HepG2 (cell line): ENCODE measurements around the gene ZDHHC9. TPM values are rescaled to one million over a fixed set of nuclear protein-coding genes. Genes with fewer than 3 reads are reported as not detected.

Source experiments
- ATAC-seq: fragments of 200-7000 bp; cut with Tn5 transposase; 3 replicates; pipeline ENCODE4 v1.9.1; 2020; ENCODE audit warnings: mild to moderate bottlenecking, moderate library complexity
- BruUV-seq: library from RNA; stranded (reverse); fragments of 400-500 nt; replicated peaks from 2 replicates; lab custom pipeline; 2021; lab: Mats Ljungman, UMichigan
- CTCF ChIA-PET: fragments of 300-600 bp; formaldehyde crosslinking; extraction: SDS; loops from one replicate; lab custom pipeline; 2021; ENCODE audit warnings: low total read pairs, inconsistent platforms, low intra/inter-chr PET ratio; lab: Yijun Ruan, JAX
- POLR2A ChIA-PET: fragments of 350-600 bp; sonication (Branson Sonifier 250); formaldehyde crosslinking; loops from one replicate; lab custom pipeline; 2020; ENCODE audit warnings: antibody characterized with exemption, inconsistent platforms; lab: Yijun Ruan, JAX
- DNase-seq: peaks from one replicate; pipeline ENCODE4 v3.0.0-alpha.2; 2015; ENCODE audit warnings: low spot score
- FAIRE-seq: peaks from 3 replicates; lab custom pipeline; 2011; peaks lifted over from hg19 to GRCh38; lab: Jason Lieb, UNC
- H2AFZ ChIP-seq: one replicate; pipeline ENCODE4 v1.6.1; 2011; ENCODE audit warnings: low read length, inconsistent platforms
- H3K27ac ChIP-seq: fragments of 300-600 bp; 3 replicates; pipeline ENCODE4 v1.8.0; 2011; ENCODE audit warnings: mixed run types, mild to moderate bottlenecking, mixed read lengths, low read length, inconsistent platforms; ENCODE audit not compliant: insufficient read depth; ENCODE audit errors: extremely low read length
- H3K27me3 ChIP-seq, 2 experiments: fragments of 200-600 bp in 1 of 2; 2 replicates in 1 of 2; 3 replicates in 1 of 2; pipeline versions ENCODE4 v1.6.0 to v1.8.0; 2011; ENCODE audit warnings: low read length in 2 of 2, mild to moderate bottlenecking in 2 of 2, moderate library complexity in 2 of 2, inconsistent platforms in 1 of 2; ENCODE audit not compliant: insufficient read depth in 2 of 2, control insufficient read depth in 1 of 2
- H3K36me3 ChIP-seq, 2 experiments: fragments of 200-600 bp in 1 of 2; replicated peaks in 1 of 2; 2 replicates in 1 of 2; 3 replicates in 1 of 2; pipeline versions ENCODE4 v1.5.1 to v1.8.0; 2011; ENCODE audit warnings: low read length in 2 of 2, inconsistent platforms in 1 of 2; ENCODE audit not compliant: insufficient read depth in 2 of 2, control insufficient read depth in 1 of 2
- H3K4me1 ChIP-seq: 2 replicates; pipeline ENCODE4 v1.5.1; 2012; ENCODE audit warnings: low read length, inconsistent platforms; ENCODE audit not compliant: insufficient read depth
- H3K4me2 ChIP-seq: 2 replicates; pipeline ENCODE4 v1.6.0; 2011; ENCODE audit warnings: low read depth, low read length, inconsistent platforms
- H3K4me3 ChIP-seq, 3 experiments: fragments of 200-600 bp in 1 of 3; sonication (generic), shearing (Covaris generic) in 1 of 3; replicated peaks in 1 of 3; 2 replicates each; pipeline ENCODE4 v1.5.1; 2011 to 2016; ENCODE audit warnings: low read length in 3 of 3, inconsistent platforms in 2 of 3, low read depth in 2 of 3, mild to moderate bottlenecking in 2 of 3, control low read depth in 1 of 3, mixed read lengths in 1 of 3; ENCODE audit not compliant: insufficient read depth in 1 of 3
- H3K79me2 ChIP-seq: one replicate; pipeline ENCODE4 v1.6.1; 2011; ENCODE audit warnings: low read length, inconsistent platforms; ENCODE audit not compliant: insufficient read depth
- H3K9ac ChIP-seq: 2 replicates; pipeline ENCODE4 v1.6.0; 2011; ENCODE audit warnings: mild to moderate bottlenecking, low read depth, low read length, inconsistent platforms; ENCODE audit not compliant: insufficient read depth
- H3K9me3 ChIP-seq: 2 replicates; pipeline ENCODE4 v1.5.1; 2012; ENCODE audit warnings: mild to moderate bottlenecking, low read length
- H4K20me1 ChIP-seq: 2 replicates; pipeline ENCODE4 v1.6.0; 2011; ENCODE audit warnings: inconsistent platforms, mild to moderate bottlenecking, low read length, moderate library complexity; ENCODE audit not compliant: insufficient read depth
- CBFB ChIP-seq: sonication (generic); formaldehyde crosslinking; IDR thresholded peaks from 2 replicates; pipeline ENCODE4 v1.4.0; 2020; ENCODE audit warnings: missing genetic modification reagents
- CEBPG ChIP-seq: IDR thresholded peaks from 2 replicates; pipeline ENCODE4 v1.6.1; 2016
- HOMEZ ChIP-seq: IDR thresholded peaks from 2 replicates; pipeline ENCODE4 v1.6.1; 2016; ENCODE audit warnings: low read depth
- HOXA9 ChIP-seq: sonication (generic); formaldehyde crosslinking; IDR thresholded peaks from 2 replicates; pipeline ENCODE4 v1.8.1; 2022; ENCODE audit warnings: missing genetic modification reagents, mild to moderate bottlenecking, moderate library complexity, borderline replicate concordance
- MEIS2 ChIP-seq: sonication (generic); formaldehyde crosslinking; IDR thresholded peaks from 2 replicates; pipeline ENCODE4 v1.9.0; 2021; ENCODE audit warnings: mild to moderate bottlenecking, missing genetic modification reagents
- NR0B2 ChIP-seq: sonication (generic); formaldehyde crosslinking; IDR thresholded peaks from 2 replicates; pipeline ENCODE4 v1.4.0; 2020; ENCODE audit warnings: mild to moderate bottlenecking, missing genetic modification reagents
- REXO4 ChIP-seq: sonication (generic); formaldehyde crosslinking; IDR thresholded peaks from 2 replicates; pipeline ENCODE4 v1.8.0; 2022; ENCODE audit warnings: missing genetic modification reagents, mild to moderate bottlenecking, borderline replicate concordance
- RFXANK ChIP-seq: IDR thresholded peaks from 2 replicates; pipeline ENCODE4 v1.6.1; 2016
- RXRB ChIP-seq: IDR thresholded peaks from 2 replicates; pipeline ENCODE4 v1.6.1; 2016; ENCODE audit warnings: borderline replicate concordance, missing genetic modification reagents, missing compliant biosample characterization
- SAP130 ChIP-seq: IDR thresholded peaks from 2 replicates; pipeline ENCODE4 v1.6.1; 2016; ENCODE audit warnings: low read depth
- SPEN ChIP-seq: sonication (generic); formaldehyde crosslinking; IDR thresholded peaks from 2 replicates; pipeline ENCODE4 v1.5.1; 2020; ENCODE audit warnings: low read depth, mild to moderate bottlenecking, missing genetic modification reagents
- SRSF4 ChIP-seq: fragments of 200-400 bp; formaldehyde crosslinking; IDR thresholded peaks from one replicate; pipeline ENCODE4 v1.6.1; 2018; ENCODE audit warnings: mild to moderate bottlenecking, low read depth, low read length, moderate library complexity; ENCODE audit not compliant: poor library complexity, severe bottlenecking
- SRY ChIP-seq: sonication (generic); formaldehyde crosslinking; IDR thresholded peaks from 2 replicates; pipeline ENCODE4 v1.8.0; 2022; ENCODE audit warnings: mild to moderate bottlenecking, missing genetic modification reagents
- TERF1 ChIP-seq: sonication (generic); formaldehyde crosslinking; IDR thresholded peaks from 2 replicates; pipeline ENCODE4 v1.8.0; 2022; ENCODE audit warnings: mild to moderate bottlenecking, missing genetic modification reagents, moderate library complexity
- ZBTB4 ChIP-seq: sonication (generic); formaldehyde crosslinking; IDR thresholded peaks from 2 replicates; pipeline ENCODE4 v1.4.0; 2020; ENCODE audit warnings: missing genetic modification reagents, mild to moderate bottlenecking, borderline replicate concordance
- ZMYM3 ChIP-seq: sonication (generic); formaldehyde crosslinking; IDR thresholded peaks from 2 replicates; pipeline ENCODE4 v1.5.1; 2020; ENCODE audit warnings: mild to moderate bottlenecking, missing genetic modification reagents
- ZNF180 ChIP-seq: sonication (generic); formaldehyde crosslinking; IDR thresholded peaks from 2 replicates; pipeline ENCODE4 v1.4.0; 2020; ENCODE audit warnings: low read depth, missing genetic modification reagents, borderline replicate concordance
- ZNF468 ChIP-seq: sonication (generic); formaldehyde crosslinking; IDR thresholded peaks from 2 replicates; pipeline ENCODE4 v1.8.0; 2022; ENCODE audit warnings: mild to moderate bottlenecking, moderate library complexity, missing genetic modification reagents
- WGBS: methylation state at CpG from one replicate; pipeline ENCODE4 v1.1.6; 2017; ENCODE audit warnings: low lambda C conversion rate; 5-methylcytosine and 5-hydroxymethylcytosine counted together
- in situ Hi-C: cut with HindIII; loops from 2 replicates; pipeline ENCODE4 v1.10.0; 2017; ENCODE audit warnings: low pct_unique_long_range_greater_than_20kb; ENCODE audit not compliant: extremely low pct_ligation_motif_present
- intact Hi-C: fragments of 100-400 bp; cut with micrococcal nuclease; formaldehyde crosslinking; loops from one replicate; pipeline ENCODE4 v1.10.0; 2022; ENCODE audit not compliant: unreplicated experiment
- polyA plus RNA-seq, 8 experiments: library from polyadenylated mRNA; depleted of rRNA in 3 of 8; stranded (reverse) in 7 of 8; unstranded in 1 of 8; fragments of >200 nt; fragmentation: Illumina TruSeq in 4 of 8; extraction: Trizol in 4 of 8; gene quantifications; 2 replicates each; pipeline versions ENCODE4 v1.2.1 to v1.2.3, GENCODE V29; 2011 to 2016; ENCODE audit warnings: low read depth in 4 of 8, missing spikeins in 1 of 8, mixed read lengths in 1 of 8; ENCODE audit not compliant: insufficient read depth in 1 of 8
- total RNA-seq, 5 experiments: library from RNA; depleted of rRNA; stranded (reverse); fragments of >200 nt; fragmentation: Illumina TruSeq; extraction: Trizol; gene quantifications; 2 replicates each; pipeline ENCODE4 v1.2.3, GENCODE V29; 2016; ENCODE audit warnings: low read depth in 1 of 5

The ZDHHC9 gene
- total and polyA plus RNA-seq, 2 of the 13 experiments (the other 11 are each of a cell fraction or from before 2014, with no cell fraction given), result 28.3 to 53.1 TPM

- Histone ChIP-seq H2AFZ (peak overlapping the region; percentile 27), H3K79me2 (no peaks in the 10 kb centered on the region), H3K4me1 (peaks cover 65% of the 10 kb centered on the region), H3K9ac (no peak overlapping the region), H3K27me3 (no peaks in the 10 kb centered on the region), H3K27ac (no peak overlapping the region), H3K4me3 (no peak overlapping the region), H4K20me1 (no peaks in the 10 kb centered on the region), H3K4me2 (no peak overlapping the region; the same call in 1 of the 2 replicates), H3K36me3 (no peaks in the 10 kb centered on the region), H3K9me3 (no peaks in the 10 kb centered on the region)
- ATAC-seq (no peak), DNase-seq (no peak), FAIRE-seq (no peak)
- 58% methylated on average over 7 of the region's 14 CpGs for WGBS
- TF ChIP-seq ZMYM3 (CRISPR knock-in tag) (no peak), HOXA9 (CRISPR knock-in tag) (no peak), CEBPG (no peak), TERF1 (CRISPR knock-in tag) (no peak), MEIS2 (CRISPR knock-in tag) (no peak), REXO4 (CRISPR knock-in tag) (no peak), CBFB (no peak), ZNF180 (CRISPR knock-in tag) (no peak), SPEN (CRISPR knock-in tag) (no peak), SRY (CRISPR knock-in tag) (no peak), RFXANK (no peak), ZNF468 (CRISPR knock-in tag) (no peak), HOMEZ (CRISPR knock-in tag) (no peak), SAP130 (CRISPR knock-in tag) (no peak), ZBTB4 (no peak), SRSF4 (no peak), RXRB (no peak), NR0B2 (CRISPR knock-in tag) (no peak)
- intact Hi-C loops (no loop called here), in situ Hi-C loops (no loop called here)
- CTCF ChIA-PET, result no interaction called here
- POLR2A ChIA-PET, result no interaction called here
- no TSS peak for BruUV-seq
These were observed 72.3 kb downstream of the ZDHHC9 start for GRCh38 chrX:129771266-129771995.
